ENCODE data around the gene DBF4. TPM values are rescaled to one million over a fixed set of nuclear protein-coding genes. Genes with fewer than 3 reads are reported as not detected.

Gene DBF4
- total RNA-seq, 1 experiment from 2014 or later, result 62.6 TPM

Other genes starting within 250 kb of the DBF4 start
- 0.18 and 0.35 TPM in 2 replicates for gene RUNDC3B, start 248.1 kb upstream of the DBF4 start, total RNA-seq (2014; rRNA removed; shearing (Covaris generic))
- gene SLC25A40, start 133 bp upstream of the DBF4 start, total RNA-seq (2014; rRNA removed; shearing (Covaris generic)), result 10.7 and 18.8 TPM in 2 replicates
- gene ADAM22, start 57.8 kb downstream of the DBF4 start, total RNA-seq (2014; rRNA removed; shearing (Covaris generic)), result 2.1 and 4.8 TPM in 2 replicates